WTC11 (cell line): ENCODE results near the gene ACVR2A. TPM values are rescaled to one million over a fixed set of nuclear protein-coding genes. Genes with fewer than 3 reads are reported as not detected.

Source experiments
- ATAC-seq: fragments of 200-7000 bp; cut with Tn5 transposase; 2 replicates; pipeline ENCODE4 v1.10.0; 2021; ENCODE audit warnings: mild to moderate bottlenecking, moderate library complexity
- CTCF ChIA-PET: fragments of 300-600 bp; sonication (Branson Sonifier 250); formaldehyde crosslinking; loops from one replicate; lab custom pipeline; 2021; ENCODE audit warnings: antibody characterized with exemption; lab: Charles Lee
- POLR2A ChIA-PET: fragments of 350-600 bp; sonication (Branson Sonifier 250); formaldehyde crosslinking; loops from one replicate; lab custom pipeline; 2021; ENCODE audit warnings: antibody characterized with exemption; lab: Charles Lee
- DNase-seq: peaks from one replicate; pipeline ENCODE4 v3.0.0; 2021; ENCODE audit warnings: low spot score
- H3K27ac Mint-ChIP-seq: 2 replicates; pipeline ENCODE4 v1.8.0; 2021; ENCODE audit warnings: mixed read lengths
- H3K27me3 Mint-ChIP-seq: 2 replicates; pipeline ENCODE4 v1.8.0; 2021; ENCODE audit warnings: low read depth, mild to moderate bottlenecking, moderate library complexity, mixed read lengths
- H3K36me3 Mint-ChIP-seq: 2 replicates; pipeline ENCODE4 v1.8.0; 2021; ENCODE audit warnings: mixed read lengths
- H3K4me1 Mint-ChIP-seq: 2 replicates; pipeline ENCODE4 v1.8.0; 2022; ENCODE audit warnings: mixed read lengths
- H3K4me3 Mint-ChIP-seq: 2 replicates; pipeline ENCODE4 v1.8.0; 2021; ENCODE audit warnings: mild to moderate bottlenecking, moderate library complexity, mixed read lengths
- H3K9me3 Mint-ChIP-seq: 2 replicates; pipeline ENCODE4 v1.8.0; 2021; ENCODE audit warnings: mixed read lengths
- ATF6 ChIP-seq: sonication (generic); formaldehyde crosslinking; IDR thresholded peaks from 2 replicates; pipeline ENCODE4 v1.8.1; 2023; ENCODE audit warnings: mild to moderate bottlenecking, missing genetic modification reagents
- E2F5 ChIP-seq: sonication (generic); formaldehyde crosslinking; IDR thresholded peaks from 2 replicates; pipeline ENCODE4 v1.8.1; 2022; ENCODE audit warnings: mild to moderate bottlenecking, moderate library complexity, missing genetic modification reagents
- ELF4 ChIP-seq: sonication (generic); formaldehyde crosslinking; IDR thresholded peaks from 2 replicates; pipeline ENCODE4 v1.8.1; 2022; ENCODE audit warnings: low read depth, mild to moderate bottlenecking, moderate library complexity, missing genetic modification reagents
- FOXK1 ChIP-seq: sonication (generic); formaldehyde crosslinking; IDR thresholded peaks from 2 replicates; pipeline ENCODE4 v1.8.0; 2022; ENCODE audit warnings: mild to moderate bottlenecking, moderate library complexity, missing genetic modification reagents
- GABPB1 ChIP-seq: sonication (generic); formaldehyde crosslinking; IDR thresholded peaks from 2 replicates; pipeline ENCODE4 v1.8.1; 2023; ENCODE audit warnings: mild to moderate bottlenecking, missing genetic modification reagents
- GRHL2 ChIP-seq: fragments of 250-450 bp; sonication (Bioruptor Pico); IDR thresholded peaks from 2 replicates; pipeline ENCODE4 v1.8.0; 2022; ENCODE audit warnings: mild to moderate bottlenecking, moderate library complexity; ENCODE audit not compliant: insufficient replicate concordance, severe bottlenecking
- HMGXB4 ChIP-seq: sonication (generic); formaldehyde crosslinking; IDR thresholded peaks from 2 replicates; pipeline ENCODE4 v1.8.1; 2023; ENCODE audit warnings: mild to moderate bottlenecking, moderate library complexity, missing genetic modification reagents
- IRF2 ChIP-seq: sonication (generic); formaldehyde crosslinking; IDR thresholded peaks from 2 replicates; pipeline ENCODE4 v1.8.0; 2022; ENCODE audit warnings: low read depth, missing genetic modification reagents, borderline replicate concordance
- KAT7 ChIP-seq: sonication (generic); formaldehyde crosslinking; IDR thresholded peaks from 2 replicates; pipeline ENCODE4 v1.8.1; 2023; ENCODE audit warnings: missing genetic modification reagents, mild to moderate bottlenecking, borderline replicate concordance
- MLX ChIP-seq: sonication (generic); formaldehyde crosslinking; IDR thresholded peaks from 2 replicates; pipeline ENCODE4 v1.8.1; 2023; ENCODE audit warnings: mild to moderate bottlenecking, missing genetic modification reagents, moderate library complexity
- NR1H2 ChIP-seq: sonication (generic); formaldehyde crosslinking; IDR thresholded peaks from 2 replicates; pipeline ENCODE4 v1.9.0; 2021; ENCODE audit warnings: mild to moderate bottlenecking, moderate library complexity, missing genetic modification reagents
- OVOL2 ChIP-seq: fragments of 250-450 bp; sonication (Bioruptor Pico); IDR thresholded peaks from 2 replicates; pipeline ENCODE4 v1.9.0; 2021; ENCODE audit warnings: mild to moderate bottlenecking, borderline replicate concordance
- PRDM15 ChIP-seq: sonication (generic); formaldehyde crosslinking; IDR thresholded peaks from 2 replicates; pipeline ENCODE4 v1.8.0; 2022; ENCODE audit warnings: missing genetic modification reagents
- RELA ChIP-seq: sonication (generic); formaldehyde crosslinking; IDR thresholded peaks from 2 replicates; pipeline ENCODE4 v1.8.1; 2022; ENCODE audit warnings: missing genetic modification reagents, mild to moderate bottlenecking, borderline replicate concordance
- SMAD3 ChIP-seq: sonication (generic); formaldehyde crosslinking; IDR thresholded peaks from 2 replicates; pipeline ENCODE4 v1.8.0; 2022; ENCODE audit warnings: missing genetic modification reagents, mild to moderate bottlenecking, borderline replicate concordance
- SMAD4 ChIP-seq: sonication (generic); formaldehyde crosslinking; IDR thresholded peaks from 2 replicates; pipeline ENCODE4 v1.8.0; 2022; ENCODE audit warnings: mild to moderate bottlenecking, missing genetic modification reagents
- TP53 ChIP-seq: sonication (generic); formaldehyde crosslinking; IDR thresholded peaks from 2 replicates; pipeline ENCODE4 v1.8.1; 2023; ENCODE audit warnings: mild to moderate bottlenecking, missing genetic modification reagents
- ZNF121 ChIP-seq: sonication (generic); formaldehyde crosslinking; IDR thresholded peaks from 2 replicates; pipeline ENCODE4 v1.8.0; 2023; ENCODE audit warnings: missing genetic modification reagents
- ZNF138 ChIP-seq: sonication (generic); formaldehyde crosslinking; conservative IDR thresholded peaks from 2 replicates; pipeline ENCODE4 v1.8.1; 2022; ENCODE audit warnings: mild to moderate bottlenecking, moderate library complexity, missing genetic modification reagents
- ZNF317 ChIP-seq: sonication (generic); formaldehyde crosslinking; IDR thresholded peaks from 2 replicates; pipeline ENCODE4 v1.8.1; 2023; ENCODE audit warnings: low read depth, mild to moderate bottlenecking, moderate library complexity, missing genetic modification reagents, borderline replicate concordance
- total RNA-seq: library from RNA; stranded (reverse); gene quantifications from 3 replicates; pipeline ENCODE4 v1.2.3, GENCODE V29; 2021

The ACVR2A gene
- total RNA-seq, 1 experiment from 2014 or later: 11.7 TPM

GRCh38 chr2:147923846-147924245 lies 79.0 kb downstream of the ACVR2A start:
- no peaks in the 10 kb centered on the region for H3K9me3 Mint-ChIP-seq
- ChIA-PET CTCF (no interaction called here), POLR2A (no interaction called here)
- no peak for DNase-seq
- ATAC-seq: no peak
- no peak overlapping the region for H3K4me3 Mint-ChIP-seq
- H3K36me3 Mint-ChIP-seq: peaks cover 3% of the 10 kb centered on the region; the same call in 1 of the 2 replicates
- H3K27ac Mint-ChIP-seq: no peak overlapping the region
- no peaks in the 10 kb centered on the region for H3K4me1 Mint-ChIP-seq
- no peaks in the 10 kb centered on the region for H3K27me3 Mint-ChIP-seq
- no peak for TF ChIP-seq ZNF121 (CRISPR knock-in tag)
- no peak for TF ChIP-seq ZNF317 (CRISPR knock-in tag)
- no peak for TF ChIP-seq KAT7 (CRISPR knock-in tag)
- no peak for TF ChIP-seq OVOL2
- TF ChIP-seq NR1H2 (CRISPR knock-in tag): no peak
- TF ChIP-seq SMAD3 (CRISPR knock-in tag): no peak
- no peak for TF ChIP-seq SMAD4 (CRISPR knock-in tag)
- TF ChIP-seq IRF2 (CRISPR knock-in tag): no peak

- H3K4me3 Mint-ChIP-seq: no peak overlapping the region
- no peaks in the 10 kb centered on the region for H3K4me1 Mint-ChIP-seq
- DNase-seq (no peak), ATAC-seq (no peak)
- CTCF ChIA-PET: interaction anchor here (1.0 kb wide), 1 partner anchor 585 kb away, joined by 3 read pairs; no protein-coding TSS in a partner anchor
- TF ChIP-seq ZNF138: no peak
- no peak for TF ChIP-seq ZNF121 (CRISPR knock-in tag)
- no peak for TF ChIP-seq FOXK1
- TF ChIP-seq GABPB1 (CRISPR knock-in tag): no peak
- no peak for TF ChIP-seq ELF4 (CRISPR knock-in tag)
- no peak for TF ChIP-seq MLX
- TF ChIP-seq HMGXB4 (CRISPR knock-in tag): no peak
- no peak for TF ChIP-seq PRDM15 (CRISPR knock-in tag)
- no peak for TF ChIP-seq ATF6 (CRISPR knock-in tag)
- no peak for TF ChIP-seq TP53 (CRISPR knock-in tag)
- TF ChIP-seq RELA (CRISPR knock-in tag): no peak
- TF ChIP-seq GRHL2: no peak
- TF ChIP-seq ZNF317 (CRISPR knock-in tag): no peak
- no peak for TF ChIP-seq E2F5 (CRISPR knock-in tag)
- POLR2A ChIA-PET: no interaction called here
- H3K36me3 Mint-ChIP-seq: peaks cover 3% of the 10 kb centered on the region; the same call in 1 of the 2 replicates
- H3K27me3 Mint-ChIP-seq: no peaks in the 10 kb centered on the region
- H3K9me3 Mint-ChIP-seq: no peaks in the 10 kb centered on the region
- H3K27ac Mint-ChIP-seq: no peak overlapping the region
Observed at GRCh38 chr2:147924647-147925046, 79.8 kb downstream of the ACVR2A start.
